ENCODE measurements around the gene BEND6. TPM values are rescaled to one million over a fixed set of nuclear protein-coding genes. Genes with fewer than 3 reads are reported as not detected.

Gene BEND6
- total RNA-seq, 2 experiments from 2014 or later, result 0.50 to 1.5 TPM

- Histone ChIP-seq H3K9me2 (ENCODE audit: insufficient read depth, low read length) (no peaks in the 10 kb centered on the region), H3K4me1 (ENCODE audit: insufficient read depth, low read length, poor library complexity, severe bottlenecking) (no peaks in the 10 kb centered on the region), H3K4me3 (ENCODE audit: low read depth, low read length, poor library complexity, severe bottlenecking) (no peak overlapping the region), H4K20me1 (ENCODE audit: insufficient read depth, low read length) (no peaks in the 10 kb centered on the region), H3K9me3 (ENCODE audit: low read length) (no peaks in the 10 kb centered on the region), H2AFZ (ENCODE audit: low read length) (no peak overlapping the region), H3K36me3 (ENCODE audit: insufficient read depth, low read length) (no peaks in the 10 kb centered on the region), H3K27ac (ENCODE audit: low read depth, low read length, poor library complexity, severe bottlenecking) (no peak overlapping the region), H3K4me2 (ENCODE audit: low read length) (no peak overlapping the region), H3K79me2 (ENCODE audit: insufficient read depth, low read depth, low read length) (no peaks in the 10 kb centered on the region)
- BruUV-seq (replicated peaks), result no TSS peak
- CTCF ChIA-PET (ENCODE audit: unreplicated experiment), result no interaction called here
- DNase-seq (ENCODE audit: low spot score), result no peak
- TF ChIP-seq CTCF (conservative IDR thresholded peaks at IDR 0.05; ENCODE audit: low read length) (no peak), EZH2phosphoT487 (IDR thresholded peaks at IDR 0.05; ENCODE audit: borderline replicate concordance, low read depth, low read length) (no peak)
- intact Hi-C loops (cut with micrococcal nuclease; ENCODE audit: unreplicated experiment), result no loop called here
- POLR2A ChIA-PET, result no interaction called here
Observed at GRCh38 chr6:56946368-56946767, 8.5 kb upstream of the BEND6 start.

GRCh38 chr6:56947924-56948323 is 7.0 kb upstream of the BEND6 start:
- POLR2A ChIA-PET, result interaction anchor here (0.5 kb wide), 1 partner anchor 21 kb away, joined by 3 read pairs; no protein-coding TSS in a partner anchor
- TF ChIP-seq EZH2phosphoT487 (IDR thresholded peaks at IDR 0.05; ENCODE audit: borderline replicate concordance, low read depth, low read length), result no peak
- TF ChIP-seq CTCF (conservative IDR thresholded peaks at IDR 0.05; ENCODE audit: low read length), result no peak

GRCh38 chr6:56949265-56949664 is 5.6 kb upstream of the BEND6 start:
- ChIA-PET CTCF (ENCODE audit: unreplicated experiment) (no interaction called here), POLR2A (no interaction called here)
- peaks cover 2% of the 10 kb centered on the region for H3K4me1 ChIP-seq (ENCODE audit: insufficient read depth, low read length, poor library complexity, severe bottlenecking)
- no peak overlapping the region for H2AFZ ChIP-seq (ENCODE audit: low read length)
- H3K4me3 ChIP-seq (ENCODE audit: low read depth, low read length, poor library complexity, severe bottlenecking), result no peak overlapping the region
- H4K20me1 ChIP-seq (ENCODE audit: insufficient read depth, low read length), result no peaks in the 10 kb centered on the region
- H3K9me2 ChIP-seq (ENCODE audit: insufficient read depth, low read length), result no peaks in the 10 kb centered on the region
- no peaks in the 10 kb centered on the region for H3K9me3 ChIP-seq (ENCODE audit: low read length)
- H3K27ac ChIP-seq (ENCODE audit: low read depth, low read length, poor library complexity, severe bottlenecking), result no peak overlapping the region
- DNase-seq (ENCODE audit: low spot score), result no peak
- no peak overlapping the region for H3K4me2 ChIP-seq (ENCODE audit: low read length)
- H3K36me3 ChIP-seq (ENCODE audit: insufficient read depth, low read length), result no peaks in the 10 kb centered on the region
- H3K79me2 ChIP-seq (ENCODE audit: insufficient read depth, low read depth, low read length), result no peaks in the 10 kb centered on the region
- no TSS peak for BruUV-seq (replicated peaks)
- intact Hi-C loops (cut with micrococcal nuclease; ENCODE audit: unreplicated experiment), result no loop called here
- TF ChIP-seq CTCF (conservative IDR thresholded peaks at IDR 0.05; ENCODE audit: low read length) (no peak), EZH2phosphoT487 (IDR thresholded peaks at IDR 0.05; ENCODE audit: borderline replicate concordance, low read depth, low read length) (no peak)

More at GRCh38 chr6:56947924-56948323, 7.0 kb upstream of the BEND6 start:
- no peak for DNase-seq (ENCODE audit: low spot score)
- no peaks in the 10 kb centered on the region for H3K9me2 ChIP-seq (ENCODE audit: insufficient read depth, low read length)
- no peak overlapping the region for H3K4me2 ChIP-seq (ENCODE audit: low read length)
- no peak overlapping the region for H3K4me3 ChIP-seq (ENCODE audit: low read depth, low read length, poor library complexity, severe bottlenecking)
- BruUV-seq (replicated peaks), result no TSS peak
- H3K4me1 ChIP-seq (ENCODE audit: insufficient read depth, low read length, poor library complexity, severe bottlenecking), result no peaks in the 10 kb centered on the region
- H4K20me1 ChIP-seq (ENCODE audit: insufficient read depth, low read length), result no peaks in the 10 kb centered on the region
- no peak overlapping the region for H2AFZ ChIP-seq (ENCODE audit: low read length)
- H3K79me2 ChIP-seq (ENCODE audit: insufficient read depth, low read depth, low read length), result no peaks in the 10 kb centered on the region
- no peaks in the 10 kb centered on the region for H3K36me3 ChIP-seq (ENCODE audit: insufficient read depth, low read length)
- intact Hi-C loops (cut with micrococcal nuclease; ENCODE audit: unreplicated experiment), result no loop called here
- no peaks in the 10 kb centered on the region for H3K9me3 ChIP-seq (ENCODE audit: low read length)
- no peak overlapping the region for H3K27ac ChIP-seq (ENCODE audit: low read depth, low read length, poor library complexity, severe bottlenecking)
- CTCF ChIA-PET (ENCODE audit: unreplicated experiment), result no interaction called here

All from OCI-LY7 (cell line).